Naive B cell (primary cell): Measurements from ENCODE around the gene TNRC18. TPM values are rescaled to one million over a fixed set of nuclear protein-coding genes. Genes with fewer than 3 reads are reported as not detected.
A peak's percentile ranks its signal among the peaks of the same experiment; 100 is the strongest.

Source experiments
- ATAC-seq, 2 donors: fragments of 150-1000 bp; cut with Tn5 transposase; 2 replicates each; pipeline ENCODE4 v1.10.0; 2021; ENCODE audit warnings: low read depth in 2 of 2, mild to moderate bottlenecking in 2 of 2, moderate library complexity in 2 of 2
- DNase-seq: peaks from one replicate; pipeline ENCODE4 v3.0.0; 2022
- H3K27ac Mint-ChIP-seq, 6 donors: one replicate each; pipeline ENCODE4 v1.8.0; 2020 to 2022; ENCODE audit warnings: mild to moderate bottlenecking in 6 of 6, mixed read lengths in 6 of 6, moderate library complexity in 5 of 6, inconsistent platforms in 2 of 6
- H3K27me3 Mint-ChIP-seq, 3 donors: one replicate each; pipeline ENCODE4 v1.8.0; 2021 to 2022; ENCODE audit warnings: mixed read lengths in 3 of 3, mild to moderate bottlenecking in 1 of 3
- H3K36me3 Mint-ChIP-seq, 2 donors: one replicate each; pipeline ENCODE4 v1.8.0; 2020 to 2022; ENCODE audit warnings: mixed read lengths in 2 of 2, inconsistent platforms in 1 of 2, mild to moderate bottlenecking in 1 of 2
- H3K4me1 Mint-ChIP-seq, 3 donors: one replicate each; pipeline ENCODE4 v1.8.0; 2020 to 2022; ENCODE audit warnings: mixed read lengths in 3 of 3, inconsistent platforms in 1 of 3, mild to moderate bottlenecking in 1 of 3, moderate library complexity in 1 of 3
- H3K4me3 Mint-ChIP-seq, 8 donors: one replicate each; pipeline ENCODE4 v1.8.0; 2020 to 2022; ENCODE audit warnings: mild to moderate bottlenecking in 8 of 8, mixed read lengths in 8 of 8, moderate library complexity in 8 of 8, inconsistent platforms in 2 of 8
- H3K9me3 Mint-ChIP-seq, 7 donors: one replicate each; pipeline ENCODE4 v1.8.0; 2020 to 2022; ENCODE audit warnings: mixed read lengths in 7 of 7, mild to moderate bottlenecking in 5 of 7, inconsistent platforms in 2 of 7, moderate library complexity in 1 of 7
- polyA plus RNA-seq, 6 donors: library from polyadenylated mRNA; unstranded; fragments of 300-500 nt; fragmentation: Illumina TruSeq; gene quantifications; one replicate each; pipeline ENCODE4 v1.2.3, GENCODE V29; 2021; ENCODE audit warnings: low read depth in 6 of 6

TNRC18 gene
- polyA plus RNA-seq, 6 donors from 2014 or later = 0.29 to 2.9 (median 2.0) TPM; not detected in 1

DNA sequence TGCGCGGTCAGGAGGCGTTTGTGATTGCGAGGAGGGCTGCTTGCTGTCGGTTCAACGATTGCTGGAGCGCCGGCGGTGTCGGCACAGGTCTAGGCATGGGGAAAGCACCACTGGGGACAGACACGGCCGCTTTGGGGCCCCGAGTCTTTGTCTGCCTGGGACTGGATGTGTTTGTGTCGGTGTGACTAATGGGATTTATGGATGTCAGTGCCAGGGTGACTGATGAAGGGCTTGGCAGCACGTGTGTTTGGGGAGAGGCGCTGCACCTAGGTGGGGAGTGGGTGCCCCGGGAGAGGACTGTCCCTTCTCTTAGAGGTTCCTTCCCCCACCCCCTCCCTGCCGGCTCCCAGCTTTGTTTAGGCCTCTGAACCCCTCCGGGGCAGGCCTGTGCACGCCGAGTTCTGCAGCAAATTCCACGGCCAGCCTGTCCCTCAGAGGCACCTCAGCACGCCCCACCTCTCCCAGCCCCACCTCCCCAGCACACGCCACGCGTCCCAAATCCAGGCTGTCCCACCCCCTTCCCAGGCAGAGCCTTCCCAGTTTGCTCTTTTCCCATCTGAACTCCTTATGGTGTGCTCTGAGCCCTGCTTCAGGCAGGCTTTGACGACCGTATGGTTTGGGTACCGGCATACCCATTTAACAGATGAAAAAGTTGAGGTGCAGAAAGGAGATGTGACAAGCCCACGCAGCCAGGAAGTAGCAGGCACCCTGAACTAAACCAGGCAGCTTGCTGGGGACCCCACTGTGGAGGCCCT lies 6.4 kb upstream of the TNRC18 start:
- ATAC-seq = peak in 1 of 2 donors; percentile 29

DNA sequence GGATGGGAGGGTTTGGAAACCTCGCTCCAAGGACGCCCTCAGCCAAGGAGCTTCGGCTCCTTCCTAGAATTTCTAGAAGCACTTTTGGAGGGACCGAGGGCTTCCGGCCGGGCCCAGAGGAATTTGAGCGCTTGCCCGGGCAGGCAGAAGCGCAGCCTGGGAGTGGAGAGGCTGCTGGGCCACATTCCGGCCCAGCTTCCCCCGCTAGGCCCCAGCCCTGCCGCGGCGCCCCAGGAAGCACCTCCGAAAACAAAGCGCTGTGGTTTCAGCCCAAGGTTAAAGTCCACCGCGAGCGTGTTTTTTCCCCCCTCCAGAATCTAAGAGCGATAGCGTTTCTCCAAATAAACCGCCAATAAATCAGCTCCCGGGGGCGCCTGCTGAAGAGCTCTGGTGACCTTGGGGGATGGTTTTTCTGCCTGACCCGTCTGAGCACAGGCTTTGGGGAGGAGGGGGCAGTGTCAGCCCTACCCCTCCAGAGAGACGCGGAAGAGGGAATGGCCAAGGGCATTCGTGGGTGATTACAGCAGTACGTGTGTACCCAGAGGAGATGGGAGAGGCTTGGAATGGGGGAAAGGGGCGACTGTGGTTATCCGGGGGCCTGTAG lies 5.7 kb upstream of the TNRC18 start:
- H3K9me3 Mint-ChIP-seq = peaks cover 0 to 8% (median 3%) of the 10 kb centered on the region in 7 donors
- H3K27me3 Mint-ChIP-seq = peaks cover 48 to 90% (median 77%) of the 10 kb centered on the region in 3 donors
- H3K36me3 Mint-ChIP-seq = peaks cover 0 to 10% of the 10 kb centered on the region in 2 donors
- H3K4me3 Mint-ChIP-seq = peak overlapping the region in 7 of 8 donors; percentile 17 to 81 (median 58)
- DNase-seq (peak; percentile 7), ATAC-seq (no peak)
- peak overlapping the region in 5 of 6 donors; percentile 7 to 89 (median 59) for H3K27ac Mint-ChIP-seq
- peaks cover 25 to 43% (median 40%) of the 10 kb centered on the region in 3 donors for H3K4me1 Mint-ChIP-seq

More for the DNA sequence above, 6.4 kb upstream of the TNRC18 start:
- Mint-ChIP-seq H3K27ac (peak overlapping the region; percentile 40 to 89 (median 66)), H3K4me3 (peak overlapping the region in 7 of 8 donors; percentile 10 to 80 (median 57)), H3K9me3 (peaks cover 0 to 8% (median 4%) of the 10 kb centered on the region in 7 donors), H3K27me3 (peaks cover 48 to 90% (median 77%) of the 10 kb centered on the region in 3 donors), H3K36me3 (peaks cover 0 to 14% of the 10 kb centered on the region in 2 donors), H3K4me1 (peaks cover 18 to 36% (median 35%) of the 10 kb centered on the region in 3 donors)
- peak; percentile 7 for DNase-seq

DNA sequence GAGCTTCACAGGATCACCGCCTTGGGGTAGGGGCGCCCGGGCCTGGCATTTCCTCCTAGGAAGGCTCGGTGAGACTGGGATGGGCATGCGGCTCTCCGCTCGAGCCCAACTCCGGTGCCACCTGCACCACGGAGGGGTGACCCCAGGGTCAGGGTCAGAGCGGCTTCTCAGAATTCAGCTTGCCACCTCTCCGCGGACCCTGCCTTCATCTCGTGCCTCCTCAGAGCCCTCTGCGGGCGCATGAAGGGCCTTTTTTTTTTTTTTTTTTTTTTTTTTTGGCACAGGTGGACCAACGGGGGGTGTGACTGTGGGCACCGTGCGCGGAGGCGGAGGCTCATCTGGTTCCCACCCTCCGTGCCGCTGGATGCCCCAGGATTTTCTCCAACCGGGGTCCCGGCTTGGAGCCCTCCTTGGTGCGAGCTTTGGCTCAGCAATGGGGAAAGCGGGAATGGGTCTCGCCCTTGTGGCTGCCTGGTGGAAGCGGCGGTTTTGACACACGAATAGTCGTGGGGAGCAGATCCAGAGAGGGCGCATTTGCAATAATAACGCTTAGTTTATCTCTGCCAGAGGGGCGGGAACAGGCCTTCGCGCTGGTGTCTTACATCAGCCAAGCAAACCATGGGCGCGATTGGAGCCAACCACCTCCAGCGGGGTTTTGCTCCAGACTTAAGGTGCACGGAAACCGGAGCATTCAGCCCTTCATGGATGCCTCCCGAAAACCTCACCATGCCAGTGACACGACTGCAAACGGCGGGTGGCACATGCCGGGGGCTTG lies 5.0 kb upstream of the TNRC18 start:
- H3K9me3 Mint-ChIP-seq = peaks cover 0 to 8% (median 2%) of the 10 kb centered on the region in 7 donors
- no peak for DNase-seq
- peaks cover 28 to 47% (median 43%) of the 10 kb centered on the region in 3 donors for H3K4me1 Mint-ChIP-seq
- H3K27ac Mint-ChIP-seq = peak overlapping the region in 4 of 6 donors; percentile 7 to 84 (median 75)
- no peak for ATAC-seq
- peaks cover 0 to 9% of the 10 kb centered on the region in 2 donors for H3K36me3 Mint-ChIP-seq
- peak overlapping the region; percentile 5 to 81 (median 48) for H3K4me3 Mint-ChIP-seq
- peaks cover 52 to 89% (median 74%) of the 10 kb centered on the region in 3 donors for H3K27me3 Mint-ChIP-seq

DNA sequence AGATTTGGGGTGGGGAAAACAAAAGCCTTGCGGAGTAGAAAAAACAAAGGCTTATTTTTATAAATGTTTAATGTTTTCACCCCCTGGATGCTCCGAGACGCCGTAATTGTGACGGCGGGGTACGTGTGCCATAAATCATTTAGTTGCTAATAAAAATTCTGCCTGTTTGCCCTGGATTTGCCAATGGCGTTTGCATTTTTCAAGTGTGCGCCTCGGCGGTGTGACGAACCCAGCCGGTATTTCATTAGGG lies 2.5 kb upstream of the TNRC18 start:
- peaks cover 0 to 2% (median 0%) of the 10 kb centered on the region in 7 donors for H3K9me3 Mint-ChIP-seq
- H3K36me3 Mint-ChIP-seq = peaks cover 0 to 9% of the 10 kb centered on the region in 2 donors
- H3K27ac Mint-ChIP-seq = peak overlapping the region in 3 of 6 donors; percentile 44 to 93 (median 64)
- H3K4me1 Mint-ChIP-seq = peaks cover 33 to 55% (median 47%) of the 10 kb centered on the region in 3 donors
- H3K4me3 Mint-ChIP-seq = peak overlapping the region in 6 of 8 donors; percentile 15 to 85 (median 67)
- DNase-seq (no peak), ATAC-seq (no peak)
- peaks cover 49 to 72% (median 50%) of the 10 kb centered on the region in 3 donors for H3K27me3 Mint-ChIP-seq

DNA sequence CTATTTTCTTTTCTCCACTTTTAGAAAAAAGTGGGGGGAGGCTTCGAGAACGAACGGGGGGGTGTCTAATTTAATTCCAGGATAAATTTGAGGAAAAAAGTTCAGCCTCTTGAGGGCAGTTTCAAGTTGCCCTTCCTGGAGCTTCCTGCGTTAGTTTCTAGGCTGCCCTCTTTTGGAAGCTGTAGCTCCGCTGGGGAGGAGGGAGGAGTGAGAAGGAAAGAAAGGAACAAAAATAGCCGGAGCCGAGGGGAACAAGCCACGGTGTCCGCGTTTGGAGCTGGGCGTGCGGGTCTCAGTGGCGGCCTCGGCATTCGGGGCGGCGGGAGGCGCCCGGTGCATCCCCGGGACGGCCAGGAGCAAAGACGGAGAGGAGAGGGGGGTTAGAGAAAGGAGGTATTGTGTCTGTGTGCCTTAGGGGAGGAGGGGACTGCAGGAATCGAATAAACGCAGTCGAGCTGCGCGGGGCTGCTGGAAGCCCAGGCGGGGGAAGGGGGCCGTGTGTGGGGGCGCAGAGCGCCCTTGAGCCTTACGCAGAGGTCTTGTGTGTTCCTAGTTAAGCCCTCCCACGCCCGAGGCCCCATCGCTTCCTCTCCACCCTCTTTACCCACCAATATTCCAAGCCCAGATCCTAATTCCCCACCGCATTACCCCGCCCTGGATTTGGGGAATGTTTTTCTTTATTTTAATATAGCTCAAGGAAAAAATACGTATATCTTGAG lies 2.0 kb upstream of the TNRC18 start:
- ATAC-seq (no peak), DNase-seq (peak; percentile 7)
- Mint-ChIP-seq H3K4me3 (peak overlapping the region; percentile 56 to 88 (median 80)), H3K36me3 (peaks cover 0 to 9% of the 10 kb centered on the region in 2 donors), H3K9me3 (peaks cover 0 to 2% (median 0%) of the 10 kb centered on the region in 7 donors), H3K27me3 (peaks cover 45 to 69% (median 50%) of the 10 kb centered on the region in 3 donors), H3K27ac (peak overlapping the region in 4 of 6 donors; percentile 47 to 93 (median 64)), H3K4me1 (peaks cover 34 to 56% (median 49%) of the 10 kb centered on the region in 3 donors)

DNA sequence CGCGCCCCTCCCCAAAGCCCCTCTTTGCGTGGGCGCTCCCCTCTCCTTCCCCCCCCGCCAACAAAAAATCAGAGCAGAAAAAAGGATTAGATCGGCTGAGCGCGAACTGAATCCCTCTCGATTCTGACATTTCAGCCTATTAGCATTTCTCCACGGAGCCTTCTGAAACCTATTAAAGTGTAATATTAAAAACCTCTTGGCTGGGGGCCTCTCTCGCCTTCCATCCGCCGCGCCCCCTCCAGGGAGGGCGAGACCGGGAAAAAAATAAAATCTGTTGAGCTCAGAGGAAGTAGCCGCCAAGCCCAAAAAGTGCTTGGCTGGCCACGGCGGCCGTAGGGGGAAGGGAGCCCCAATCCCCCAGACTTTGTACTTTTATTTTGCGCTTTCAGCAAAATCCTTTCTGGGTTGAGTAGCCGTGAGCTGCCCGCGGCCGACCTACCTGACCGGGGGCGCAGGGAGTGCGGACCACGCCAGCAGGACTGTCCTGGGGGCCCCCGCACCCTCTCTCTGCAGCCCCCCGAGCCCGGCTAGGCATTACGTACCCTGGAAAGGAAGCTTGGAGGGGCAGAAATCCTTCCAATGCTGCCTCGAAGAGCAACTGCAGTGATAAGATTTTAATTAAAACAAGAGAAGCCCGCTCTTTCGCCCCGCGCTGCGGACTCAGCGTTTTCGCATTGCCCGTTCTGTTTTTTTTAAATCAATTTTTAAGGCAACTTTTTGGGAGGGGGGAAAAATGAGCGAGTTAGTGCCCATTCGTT lies 1.3 kb upstream of the TNRC18 start:
- H3K9me3 Mint-ChIP-seq = peaks cover 0 to 2% (median 0%) of the 10 kb centered on the region in 7 donors
- peak overlapping the region in 5 of 6 donors; percentile 29 to 93 (median 75) for H3K27ac Mint-ChIP-seq
- peak; percentile 14 for DNase-seq
- H3K4me3 Mint-ChIP-seq = peak overlapping the region; percentile 77 to 95 (median 86)
- ATAC-seq = no peak
- peaks cover 41 to 57% (median 55%) of the 10 kb centered on the region in 3 donors for H3K4me1 Mint-ChIP-seq
- H3K36me3 Mint-ChIP-seq = peaks cover 0 to 7% of the 10 kb centered on the region in 2 donors
- peaks cover 45 to 69% (median 46%) of the 10 kb centered on the region in 3 donors for H3K27me3 Mint-ChIP-seq

DNA sequence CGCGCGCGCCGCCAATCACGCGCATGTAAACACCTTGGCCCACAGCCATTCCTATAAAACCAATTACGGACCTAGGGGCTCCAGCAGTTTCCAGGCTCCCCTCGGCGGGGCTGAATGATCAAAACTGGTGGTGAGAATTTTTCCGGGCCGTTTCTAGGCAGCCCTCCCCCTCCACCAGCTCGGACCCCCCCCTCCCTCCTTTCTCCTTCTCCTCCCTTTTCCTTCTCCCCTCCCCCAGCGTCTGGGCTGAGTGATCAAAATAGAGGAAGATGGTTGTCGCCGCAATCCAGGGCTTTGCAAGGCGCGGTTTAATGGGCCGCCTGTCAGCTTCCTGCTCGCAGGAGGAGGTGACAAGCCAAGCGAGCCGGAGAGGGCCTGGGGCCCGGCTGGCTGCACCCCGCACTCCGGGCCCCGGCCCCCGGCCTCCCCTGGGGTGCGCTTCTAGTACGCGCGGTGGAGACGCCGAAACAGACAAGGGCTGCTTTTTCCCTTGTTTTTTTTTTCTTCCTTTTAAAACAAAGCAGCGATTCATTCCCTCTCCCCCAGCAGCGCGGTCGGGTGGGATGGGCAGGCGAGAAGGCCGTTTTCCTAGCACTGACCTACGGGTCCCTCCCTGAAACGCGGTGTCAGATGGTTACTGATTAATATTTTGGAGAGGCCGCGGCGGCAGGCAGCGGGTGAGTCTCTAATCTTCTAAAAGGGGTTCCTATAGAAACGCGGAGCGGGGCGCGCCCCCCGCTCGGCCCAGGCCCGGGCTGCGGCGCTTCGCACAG lies 528 bp upstream of the TNRC18 start:
- DNase-seq = peak; percentile 73
- H3K9me3 Mint-ChIP-seq = peaks cover 0 to 2% (median 0%) of the 10 kb centered on the region in 7 donors
- H3K27me3 Mint-ChIP-seq = peaks cover 40 to 66% (median 42%) of the 10 kb centered on the region in 3 donors
- peak overlapping the region; percentile 85 to 95 (median 90) for H3K4me3 Mint-ChIP-seq
- no peaks in the 10 kb centered on the region for H3K36me3 Mint-ChIP-seq
- H3K27ac Mint-ChIP-seq = peak overlapping the region; percentile 24 to 95 (median 72)
- peaks cover 37 to 54% (median 54%) of the 10 kb centered on the region in 3 donors for H3K4me1 Mint-ChIP-seq
- ATAC-seq = peak; percentile 70 to 74

DNA sequence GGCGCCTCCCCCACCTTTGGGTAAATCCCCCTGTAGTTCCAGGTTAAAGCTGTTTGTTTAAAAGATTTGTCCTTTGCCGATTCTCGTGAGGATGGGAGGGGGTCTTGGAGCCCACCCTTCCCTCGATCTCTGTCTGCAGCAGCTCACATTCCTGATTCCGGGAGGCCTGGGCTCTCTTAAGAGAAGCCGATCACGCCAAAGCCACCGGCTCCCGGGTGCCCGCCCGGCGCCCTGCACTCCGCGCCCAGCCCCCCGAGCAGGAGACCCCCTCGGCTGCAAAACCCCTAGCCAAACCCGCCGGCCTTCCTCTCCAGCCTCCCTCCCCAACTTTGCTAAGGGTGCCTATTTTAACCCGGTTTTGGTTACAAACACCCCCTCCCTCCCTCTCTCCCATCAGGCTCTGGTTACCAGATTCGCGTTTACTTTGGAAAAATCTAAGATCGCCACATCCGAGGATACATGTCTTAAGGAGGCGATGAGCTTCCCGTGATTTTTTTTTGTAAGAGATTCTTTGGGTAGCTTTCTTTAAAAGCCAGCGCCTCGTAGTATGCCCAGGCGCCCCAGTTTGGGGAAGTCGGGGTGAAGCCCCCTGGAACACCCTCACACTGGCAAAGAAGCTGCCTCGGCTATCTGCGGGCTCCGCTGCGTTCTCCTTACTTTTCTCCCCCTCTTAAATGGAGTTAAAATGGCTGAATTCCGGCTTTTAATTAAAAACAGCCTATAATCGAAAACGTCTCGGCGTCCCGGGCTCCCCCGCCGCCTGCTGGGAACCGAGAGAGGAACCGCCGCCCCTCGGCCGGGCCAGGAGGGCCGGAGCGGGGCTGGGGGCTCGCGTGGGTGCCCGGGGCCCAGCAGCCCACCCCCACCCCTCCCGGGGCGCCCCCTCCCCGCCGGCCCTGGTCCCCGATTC lies 983 bp downstream of the TNRC18 start:
- ATAC-seq = no peak

DNA sequence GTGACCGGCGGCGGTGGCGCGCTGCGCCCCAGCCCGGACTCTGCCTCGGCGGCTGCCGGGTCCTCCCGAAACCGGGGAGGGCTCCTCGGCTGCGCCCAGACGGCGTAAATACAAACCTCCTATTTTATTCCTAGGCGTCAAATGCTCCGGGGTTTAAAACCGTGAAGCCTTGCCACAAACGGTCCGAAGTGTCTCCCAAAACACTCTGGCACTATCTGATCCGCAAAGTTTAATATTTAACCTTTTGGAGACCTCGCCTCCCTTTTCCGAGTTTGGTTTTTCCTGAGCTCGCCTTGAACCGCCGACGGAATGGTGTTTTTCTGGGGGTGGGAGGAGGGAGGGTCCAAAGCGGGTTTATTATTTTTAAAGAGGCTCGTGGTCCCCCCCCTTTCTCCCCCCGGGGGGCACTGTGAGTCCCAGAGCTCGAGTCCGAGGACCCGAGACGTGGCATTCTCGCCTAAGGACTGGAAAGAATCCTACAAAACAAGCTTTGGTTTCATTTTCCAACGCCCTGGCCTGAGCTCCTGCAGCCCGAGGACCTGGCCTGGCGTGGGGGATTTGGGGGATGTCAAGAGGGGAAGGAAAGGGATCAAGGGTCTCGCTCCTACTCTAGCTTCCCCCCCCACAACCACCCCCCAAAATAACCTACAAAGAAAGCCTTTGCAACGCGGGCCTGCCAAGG lies 1.8 kb downstream of the TNRC18 start:
- Mint-ChIP-seq H3K4me1 (peaks cover 43 to 51% (median 47%) of the 10 kb centered on the region in 3 donors), H3K4me3 (peak overlapping the region; percentile 79 to 89 (median 82)), H3K27ac (peak overlapping the region in 1 of 6 donors; percentile 51), H3K27me3 (peaks cover 50 to 70% (median 53%) of the 10 kb centered on the region in 3 donors), H3K9me3 (peaks cover 0 to 2% (median 0%) of the 10 kb centered on the region in 7 donors), H3K36me3 (no peaks in the 10 kb centered on the region)
- no peak for ATAC-seq
- peak; percentile 11 for DNase-seq

More for the DNA sequence above, 983 bp downstream of the TNRC18 start:
- H3K27me3 Mint-ChIP-seq = peaks cover 49 to 70% (median 54%) of the 10 kb centered on the region in 3 donors
- H3K4me3 Mint-ChIP-seq = peak overlapping the region; percentile 79 to 89 (median 82)
- H3K4me1 Mint-ChIP-seq = peaks cover 48 to 55% (median 53%) of the 10 kb centered on the region in 3 donors
- no peaks in the 10 kb centered on the region for H3K36me3 Mint-ChIP-seq
- H3K9me3 Mint-ChIP-seq = peaks cover 0 to 2% (median 0%) of the 10 kb centered on the region in 7 donors
- no peak overlapping the region for H3K27ac Mint-ChIP-seq
- peak; percentile 10 for DNase-seq
